Umbilical cord (tissue), 2 donors: ENCODE data around the gene RBPMS2. TPM values are rescaled to one million over a fixed set of nuclear protein-coding genes. Genes with fewer than 3 reads are reported as not detected.
"Not testable (repeated sequence)": the region's sequence is repeated elsewhere in the genome, so short reads cannot be mapped to it uniquely, and the experiment has no call there.

ENCODE experiments used
- DNase-seq: peaks from one replicate; pipeline ENCODE4 v3.0.0-alpha.2; 2015; ENCODE audit warnings: low spot score
- total RNA-seq: library from RNA; depleted of rRNA; stranded (reverse); fragments of >200 nt; gene quantifications from one replicate; pipeline ENCODE4 v1.2.3, GENCODE V29; 2014; ENCODE audit warnings: low replicate concordance; ENCODE audit not compliant: insufficient read depth

RBPMS2 gene
- total RNA-seq, 1 donor from 2014 or later: 7.0 TPM

DNA sequence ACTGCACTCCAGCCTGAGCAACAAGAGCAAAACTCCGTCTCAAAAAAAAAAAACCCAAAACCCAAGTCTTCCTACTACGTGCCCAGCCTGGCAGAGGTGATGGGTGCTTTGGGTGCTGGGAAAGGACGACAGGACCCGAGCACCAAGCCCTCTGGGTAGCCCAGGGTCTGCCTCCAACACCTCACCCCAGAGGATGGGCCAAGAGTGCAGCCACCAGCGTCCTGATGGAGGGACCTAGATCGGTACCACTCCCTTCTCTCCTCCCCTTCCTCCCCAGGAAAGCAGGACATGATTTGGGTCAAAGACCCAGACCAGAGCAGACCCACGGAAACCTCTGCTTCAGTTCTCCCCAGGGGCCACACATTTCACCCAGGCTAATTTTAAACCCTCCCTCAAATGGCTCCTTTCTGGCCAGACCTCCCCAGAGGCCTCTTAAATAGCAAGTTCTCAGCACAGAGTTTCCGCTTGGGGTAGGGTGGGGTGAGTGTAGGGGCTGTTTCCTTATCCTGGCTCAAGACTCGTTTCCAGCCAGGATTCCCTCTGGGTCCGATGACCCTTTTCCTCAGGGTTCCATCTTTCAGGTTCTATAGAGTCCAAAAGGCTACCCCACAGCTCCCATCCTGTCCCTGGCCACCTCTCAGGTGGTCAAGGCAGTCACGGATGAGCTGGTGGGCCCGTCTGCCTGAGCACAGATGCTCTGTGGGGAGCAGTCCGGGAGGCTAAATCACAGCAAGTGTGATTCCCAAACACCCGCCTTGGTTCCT lies 20.5 kb downstream of the RBPMS2 start:
- DNase-seq: no peak

DNA sequence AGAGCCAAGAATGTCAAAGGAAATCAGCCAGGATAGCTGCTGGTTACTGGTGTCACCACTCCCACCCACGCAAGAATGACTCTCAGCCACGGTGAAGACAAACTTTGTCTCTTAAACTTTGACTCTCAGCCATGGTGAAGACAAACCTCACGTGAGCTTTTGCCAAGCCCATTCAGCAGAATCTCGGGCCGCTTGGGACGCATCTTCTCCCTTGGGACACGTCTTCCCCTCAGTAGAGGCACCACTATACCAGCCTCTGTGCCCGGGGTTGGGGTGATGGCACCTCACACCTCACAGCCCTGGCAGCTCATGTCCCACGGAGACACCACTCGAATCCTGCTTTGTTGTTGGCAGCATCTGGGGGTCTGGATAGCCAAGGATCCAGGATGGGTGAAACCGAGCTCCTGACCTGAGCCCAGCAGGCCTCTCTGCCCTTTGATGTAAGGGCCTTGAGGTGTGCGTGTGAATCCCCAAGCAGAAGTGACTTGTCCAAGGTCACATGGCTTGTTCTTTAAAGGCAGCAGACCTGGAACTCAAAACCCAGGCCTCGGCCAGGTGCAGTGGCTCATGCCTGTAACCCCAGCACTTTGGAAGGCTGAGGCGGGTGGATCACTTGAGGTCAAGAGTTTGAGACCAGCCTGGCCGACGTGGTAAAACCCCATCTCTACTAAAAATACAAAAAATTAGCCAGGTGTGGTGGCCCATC lies 21.8 kb downstream of the RBPMS2 start:
- DNase-seq: no peak

DNA sequence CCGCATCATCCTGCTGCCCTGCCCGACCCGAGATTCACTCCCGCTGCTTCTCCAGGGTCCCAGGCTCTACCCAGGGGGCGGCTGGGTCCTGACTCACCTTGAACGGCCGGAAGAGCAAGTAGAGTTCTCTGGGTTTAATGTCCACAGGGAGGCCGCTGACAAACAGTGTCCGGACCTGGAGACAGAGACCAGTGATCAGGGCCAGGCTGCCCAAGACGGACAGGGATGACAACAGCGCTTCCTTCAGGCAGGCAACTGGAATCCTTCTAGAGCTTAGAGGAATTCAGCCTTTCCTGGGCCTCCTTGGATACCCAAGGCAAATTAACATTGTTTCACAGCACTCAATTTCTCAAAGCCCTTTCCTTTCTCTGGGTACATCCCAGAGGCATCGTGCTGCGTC lies 23.9 kb downstream of the RBPMS2 start:
- DNase-seq: no peak

DNA sequence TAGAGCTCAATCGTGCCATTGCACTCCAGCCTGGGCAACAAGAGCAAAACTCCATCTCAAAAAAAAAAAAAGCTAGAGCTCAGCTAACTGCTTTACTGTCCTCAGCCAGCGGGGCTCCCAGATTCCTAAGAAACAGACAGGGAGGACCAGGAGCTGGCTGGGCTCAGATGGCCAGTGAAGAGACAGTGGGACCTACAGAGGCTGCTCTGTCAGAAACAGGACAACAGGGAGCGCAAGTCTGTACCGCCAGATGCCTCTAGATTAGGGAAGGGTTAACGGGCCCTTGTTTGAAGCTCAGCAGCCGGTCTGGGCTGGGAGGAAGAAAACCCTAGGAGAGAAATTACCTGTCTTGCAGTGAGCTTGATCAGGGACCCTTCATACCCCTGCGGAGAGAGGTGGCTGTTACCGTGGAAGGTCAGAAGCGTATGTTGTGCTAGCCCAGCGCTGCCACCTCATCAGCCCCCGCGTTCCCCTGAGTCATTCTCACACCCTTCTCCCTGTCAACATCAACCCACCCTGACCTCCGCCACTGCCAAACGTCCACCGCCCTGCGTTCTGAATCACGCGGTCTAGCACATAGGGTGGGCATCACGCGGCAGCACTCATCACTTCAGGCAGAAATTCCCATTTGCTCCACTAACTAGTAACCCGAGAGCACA lies 25.3 kb downstream of the RBPMS2 start:
- no peak for DNase-seq

DNA sequence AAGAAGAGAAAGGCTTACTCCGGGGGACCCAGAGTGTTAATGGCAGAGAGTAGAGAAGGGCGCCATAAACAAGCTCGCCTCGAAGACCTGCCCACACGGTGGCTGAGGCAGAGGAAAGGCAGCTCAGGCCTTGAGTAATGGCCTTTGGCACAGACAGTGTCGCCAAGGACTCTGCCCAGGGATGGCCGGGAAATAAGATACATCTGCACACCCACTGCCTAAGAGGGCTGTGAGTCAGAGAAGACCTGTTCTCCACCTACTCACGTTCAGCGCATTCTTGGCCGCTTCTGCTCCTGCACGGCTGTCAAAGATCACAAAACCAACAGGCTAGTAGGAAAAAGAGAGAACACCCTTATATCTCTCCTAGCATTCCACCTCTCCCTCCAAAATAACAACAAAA lies 26.2 kb downstream of the RBPMS2 start:
- peak; percentile 51 for DNase-seq

DNA sequence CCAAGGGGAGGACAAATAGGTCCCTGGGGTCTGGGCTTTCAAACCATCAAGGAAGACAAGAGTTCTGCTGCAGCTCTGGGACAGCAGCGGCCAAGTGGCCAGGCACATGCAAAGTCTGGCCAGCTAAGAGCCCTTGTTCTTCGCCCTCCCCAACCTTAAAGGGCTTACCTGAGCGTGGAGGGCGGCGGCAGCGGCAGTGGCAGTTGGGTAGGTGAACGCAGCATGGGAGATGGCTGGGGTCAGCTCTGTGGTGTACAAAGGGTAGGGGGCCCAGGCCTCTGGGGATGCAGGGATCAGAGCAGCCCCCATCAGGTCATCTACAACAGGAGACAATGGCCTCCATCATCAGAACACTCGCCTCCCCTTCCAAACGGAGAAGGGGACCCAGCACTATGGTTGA lies 27.1 kb downstream of the RBPMS2 start:
- no peak for DNase-seq

DNA sequence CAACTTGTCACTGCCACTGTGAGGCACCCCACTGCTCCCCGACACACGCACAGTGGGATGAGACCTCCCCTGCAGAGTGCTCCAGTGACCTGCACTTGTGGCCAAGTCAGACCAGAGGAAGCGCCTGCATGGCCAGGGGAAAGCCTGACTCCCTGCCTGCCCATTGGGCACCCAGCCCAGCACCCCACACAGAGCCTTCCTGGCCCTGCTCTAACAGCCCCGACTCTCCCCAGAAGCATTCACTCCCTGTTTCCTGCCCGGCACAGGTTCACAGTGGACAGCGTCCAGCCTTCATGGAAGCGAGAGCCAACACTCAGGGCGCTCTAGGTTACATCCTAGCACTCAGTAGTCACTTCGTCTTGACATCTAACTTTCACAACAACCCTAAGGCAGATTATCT lies 27.8 kb downstream of the RBPMS2 start:
- DNase-seq: no peak

DNA sequence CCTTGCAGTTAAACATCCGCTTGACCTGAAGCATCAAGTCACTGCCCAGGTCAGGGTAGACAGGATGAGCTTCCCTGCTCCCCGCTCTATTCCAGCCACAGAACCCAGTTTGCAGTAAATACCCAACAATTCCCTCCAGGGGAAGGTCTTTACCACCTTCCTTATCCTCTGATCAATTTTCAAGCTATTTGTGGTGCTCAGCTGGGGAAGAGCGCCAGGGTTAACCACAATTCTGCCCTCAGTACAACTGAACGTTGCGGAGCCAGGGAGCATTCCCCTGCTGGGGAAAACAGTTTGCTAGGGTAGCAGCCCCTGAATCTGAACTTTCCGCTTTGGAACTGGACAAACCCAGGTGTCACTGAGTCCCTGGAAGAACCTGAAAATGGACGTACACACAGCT lies 28.5 kb downstream of the RBPMS2 start:
- no peak for DNase-seq

DNA sequence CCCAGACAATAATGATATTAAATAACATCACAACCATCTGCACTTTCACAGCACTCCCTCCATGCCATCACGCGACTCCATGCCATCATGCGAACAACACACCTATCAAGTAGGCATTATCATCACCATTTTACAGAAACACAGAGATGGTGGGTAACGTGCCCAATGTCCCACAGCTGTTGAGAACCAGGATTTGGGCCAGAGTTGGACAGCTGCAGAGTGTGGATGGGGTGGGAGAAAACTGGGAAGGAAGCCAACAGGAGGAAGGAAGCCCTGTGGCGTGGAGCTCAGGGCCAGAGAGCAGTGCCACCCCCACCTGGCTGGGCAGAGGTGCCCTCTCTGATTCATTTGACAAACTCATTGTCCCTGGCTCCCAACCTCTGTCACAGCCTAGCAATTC lies 29.0 kb downstream of the RBPMS2 start:
- no peak for DNase-seq

DNA sequence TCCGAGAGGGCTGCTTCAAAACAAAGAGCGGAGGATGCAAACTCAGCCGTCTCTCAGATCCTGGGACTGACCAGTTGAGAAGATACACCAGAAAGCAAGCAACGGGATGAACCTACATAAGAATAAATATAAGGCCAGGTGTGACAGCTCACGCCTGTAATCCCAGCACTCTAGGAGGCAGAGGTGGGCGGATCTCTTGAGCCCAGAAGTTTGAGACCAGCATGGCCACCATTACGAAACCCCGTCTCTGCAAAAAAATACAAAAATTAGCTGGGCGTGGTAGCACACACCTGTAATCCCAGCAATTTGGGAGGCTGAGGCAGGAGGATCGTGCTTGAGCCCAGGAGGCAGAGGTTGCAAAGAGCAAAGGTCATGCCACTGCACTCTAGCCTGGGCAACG lies 31.7 kb downstream of the RBPMS2 start:
- DNase-seq: no peak

DNA sequence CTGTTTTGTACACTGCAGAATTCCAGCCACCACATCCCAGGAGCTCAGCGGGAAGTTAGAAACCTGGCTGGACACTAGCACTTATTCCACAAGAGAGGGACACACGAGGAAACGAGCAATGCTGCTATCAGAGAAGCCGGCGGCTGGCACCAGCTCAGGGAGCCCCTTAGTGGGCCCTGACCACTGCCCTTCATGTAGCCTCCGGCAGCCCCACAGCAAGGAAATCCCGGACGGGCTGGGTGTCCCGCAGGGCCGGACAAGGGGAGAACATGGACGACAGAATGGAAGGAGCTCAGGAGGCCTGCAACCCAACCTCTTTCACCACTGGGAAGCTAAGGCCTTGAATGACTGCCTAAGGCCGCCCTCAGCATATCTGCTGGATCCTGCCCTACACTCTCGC lies 32.5 kb downstream of the RBPMS2 start:
- no peak for DNase-seq

DNA sequence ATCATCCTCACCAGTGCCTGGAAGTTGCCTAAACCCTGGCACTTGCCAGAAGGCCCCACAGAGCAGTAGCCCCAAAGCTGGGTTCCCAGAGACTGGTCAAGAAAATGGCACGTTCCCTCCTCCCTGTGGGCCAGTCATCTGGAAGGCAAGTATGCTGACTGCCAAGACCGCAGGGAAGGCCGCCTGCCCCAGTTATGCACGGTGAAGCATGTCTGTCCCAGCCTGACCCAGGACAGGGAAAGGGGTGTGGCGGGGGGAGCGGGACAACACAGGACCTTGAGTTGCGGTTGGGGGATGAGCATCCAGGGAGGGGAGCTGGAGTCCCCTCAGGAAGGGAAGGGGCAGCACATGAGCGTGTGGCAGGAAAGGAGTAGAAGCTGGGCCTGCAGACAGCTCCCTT lies 33.0 kb downstream of the RBPMS2 start:
- no peak for DNase-seq

DNA sequence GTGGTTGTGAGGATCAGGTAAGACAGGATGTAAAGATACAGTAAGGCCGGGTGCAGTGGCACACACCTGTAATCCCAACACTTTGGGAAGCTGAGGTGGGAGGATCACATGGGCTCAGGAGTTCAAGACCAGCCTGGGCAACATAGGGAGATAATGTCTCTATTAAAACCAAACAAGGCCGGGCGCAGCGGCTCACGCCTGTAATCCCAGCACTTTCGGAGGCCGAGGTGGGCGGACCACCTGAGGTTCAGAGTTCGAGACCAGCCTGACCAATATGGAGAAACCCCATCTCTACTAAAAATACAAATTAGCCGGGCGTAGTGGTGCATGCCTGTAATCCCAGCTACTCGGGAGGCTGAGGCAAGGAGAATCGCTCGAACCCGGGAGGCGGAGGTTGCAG lies 33.7 kb downstream of the RBPMS2 start:
- not testable (repeated sequence) for DNase-seq

DNA sequence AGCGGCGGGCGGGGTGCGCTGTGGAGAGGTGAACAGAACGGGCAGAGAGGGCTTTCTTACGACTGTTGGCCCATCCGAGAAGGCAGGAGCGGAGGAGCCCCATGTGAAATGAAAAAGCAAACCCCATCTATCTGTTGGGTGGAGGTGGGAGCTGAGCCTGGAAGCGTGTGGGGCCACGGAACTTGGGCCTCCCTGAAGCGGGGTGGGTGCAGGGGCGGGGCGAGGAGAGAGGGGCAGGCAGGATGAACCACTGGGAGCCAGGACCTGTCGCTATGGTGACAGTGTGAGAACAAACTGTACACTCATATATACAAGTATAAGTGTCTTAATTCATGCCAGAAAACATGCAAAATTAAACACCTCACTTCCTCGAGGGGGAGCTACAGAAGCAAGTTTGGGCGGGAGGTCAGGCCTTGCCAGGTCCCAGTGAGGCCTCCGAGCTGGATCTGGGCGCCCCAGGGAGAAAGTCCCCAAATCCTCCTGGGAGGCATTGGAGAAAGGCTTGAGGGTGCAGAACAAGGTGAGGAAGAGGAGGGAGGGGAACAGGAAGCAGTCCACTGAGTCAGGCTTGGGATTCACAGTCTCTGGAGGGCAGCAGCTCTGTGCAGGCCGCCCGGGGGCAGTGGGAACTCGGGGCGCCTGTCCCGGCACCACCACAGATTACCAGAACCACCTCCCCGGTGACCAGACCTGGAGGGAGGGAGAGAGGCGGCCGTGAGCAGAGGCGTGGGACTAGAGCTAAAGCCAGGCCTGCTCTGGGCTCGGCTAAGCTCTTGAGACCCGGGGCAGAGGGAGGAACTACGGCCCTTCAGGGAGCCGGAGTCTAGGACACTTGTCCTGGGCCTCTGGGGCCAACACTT lies 34.8 kb downstream of the RBPMS2 start:
- peak; percentile 43 for DNase-seq

DNA sequence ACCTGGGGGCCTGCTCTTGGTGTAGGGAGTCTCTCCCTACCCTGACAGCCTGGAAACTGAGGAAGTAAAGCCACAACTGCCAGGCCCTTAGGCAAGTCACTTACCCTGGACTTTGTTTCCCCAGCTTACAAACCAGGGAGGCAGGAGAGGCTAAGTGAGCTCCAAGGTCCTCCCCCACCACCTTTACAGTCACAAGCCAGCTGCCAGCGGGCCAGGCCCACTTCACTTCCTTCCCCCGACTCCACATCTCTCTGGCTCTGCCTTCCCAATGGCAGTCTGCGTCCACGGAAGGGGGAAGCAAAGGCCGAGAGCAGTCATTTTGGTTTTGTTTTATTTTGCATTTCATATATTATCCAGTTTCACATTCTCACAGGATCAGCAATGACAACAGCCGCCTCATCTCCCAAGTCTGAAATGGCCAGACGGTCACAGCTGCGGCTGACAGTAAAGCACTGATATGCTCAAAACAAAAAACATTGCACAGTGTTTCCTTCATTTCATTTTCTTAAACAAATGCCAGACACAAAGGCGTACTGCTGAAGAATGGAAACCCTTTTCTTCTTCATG lies 35.7 kb downstream of the RBPMS2 start:
- no peak for DNase-seq

DNA sequence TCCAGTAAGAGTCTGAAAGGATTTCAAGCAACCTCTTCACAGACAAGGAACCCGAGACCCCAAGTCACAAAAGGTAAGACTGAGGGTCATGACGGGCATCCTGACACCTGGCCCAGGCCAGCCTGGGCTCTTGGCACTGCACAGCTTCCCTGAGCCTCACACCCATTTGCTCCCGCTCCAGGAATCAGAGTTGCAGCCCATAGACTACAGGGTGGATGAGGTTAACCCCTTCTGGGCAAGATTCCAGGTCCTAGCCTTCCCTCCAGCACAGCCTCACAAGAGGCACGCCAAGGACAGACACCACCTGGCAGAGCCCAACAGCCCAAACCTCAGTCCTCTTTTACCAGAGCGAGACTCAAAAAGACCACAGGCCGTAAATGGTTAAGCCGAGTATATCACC lies 36.2 kb downstream of the RBPMS2 start:
- DNase-seq: peak; percentile 36

DNA sequence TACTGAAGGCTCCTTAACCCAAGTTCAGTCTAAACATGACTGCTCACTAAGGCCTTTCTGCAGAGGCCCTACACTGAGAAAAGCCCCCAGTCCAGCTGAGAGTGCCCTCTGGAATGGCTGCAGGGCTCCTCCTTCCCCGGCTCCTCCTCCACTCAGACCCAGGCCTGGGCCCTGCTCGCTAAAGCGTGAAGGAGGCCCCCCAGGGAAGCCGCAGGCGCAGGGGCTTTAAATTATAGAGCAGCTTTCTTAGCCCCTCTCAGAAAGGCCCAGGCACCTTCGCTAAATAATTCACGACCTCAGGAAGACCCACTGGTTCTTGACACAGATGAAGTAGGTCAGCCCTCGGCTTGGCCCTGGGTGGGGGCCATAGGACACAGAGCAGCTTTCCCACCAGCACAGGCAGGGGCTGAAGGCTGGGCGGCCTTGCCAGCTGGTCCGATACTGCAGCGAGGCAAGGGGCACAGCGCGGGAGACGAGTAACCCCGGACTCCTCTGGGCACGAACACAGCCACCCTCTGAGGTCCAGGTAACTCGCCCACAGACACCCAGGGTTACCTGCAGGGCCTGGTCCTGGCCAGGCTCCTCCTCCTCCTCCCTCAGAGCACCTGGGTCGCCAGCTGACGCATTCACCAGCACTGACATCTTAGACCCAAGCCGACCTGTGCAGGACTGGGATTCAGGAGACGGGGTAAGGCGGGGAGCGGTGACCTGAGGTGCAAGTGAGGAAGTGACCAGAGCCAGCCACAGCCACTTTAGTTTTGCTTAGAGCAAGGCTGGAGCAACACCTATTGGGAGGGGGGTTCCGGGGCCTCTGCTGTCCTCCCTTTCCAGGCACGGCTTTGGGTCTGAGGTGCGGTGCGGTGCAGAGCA lies 36.9 kb downstream of the RBPMS2 start:
- no peak for DNase-seq

DNA sequence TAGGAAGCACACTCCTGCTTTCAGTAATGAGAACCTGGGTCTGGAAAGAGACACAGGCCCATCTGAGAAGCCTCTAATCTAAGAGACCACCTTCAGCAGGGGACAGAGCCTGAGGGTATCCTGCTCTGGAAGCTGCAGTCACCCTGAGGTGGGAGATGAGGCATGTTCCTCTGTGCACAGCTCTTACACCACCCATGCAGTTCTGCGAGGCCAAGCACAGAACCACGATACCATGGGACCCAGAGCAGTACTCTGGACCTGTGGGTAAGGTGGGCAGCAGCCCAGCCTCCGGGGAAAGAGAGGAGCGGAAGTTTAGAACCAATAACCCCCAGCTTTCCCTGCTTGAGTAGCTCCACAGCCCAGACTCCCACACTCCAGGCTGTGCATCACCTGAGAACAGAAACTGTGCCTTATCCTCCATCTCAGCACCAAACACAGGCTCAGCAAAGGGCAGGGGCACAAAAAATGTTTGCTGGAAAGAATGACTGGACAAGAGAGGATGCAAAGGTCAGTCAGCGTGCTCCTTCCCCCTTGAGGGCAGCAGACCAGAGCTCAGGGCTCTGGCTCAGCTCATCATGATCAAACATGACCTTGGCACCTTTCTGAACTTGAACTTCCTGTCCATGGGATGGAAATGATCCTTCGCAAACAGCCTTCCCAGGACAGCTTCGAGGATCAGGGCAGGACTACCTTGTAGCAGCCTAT lies 43.1 kb downstream of the RBPMS2 start:
- no peak for DNase-seq

DNA sequence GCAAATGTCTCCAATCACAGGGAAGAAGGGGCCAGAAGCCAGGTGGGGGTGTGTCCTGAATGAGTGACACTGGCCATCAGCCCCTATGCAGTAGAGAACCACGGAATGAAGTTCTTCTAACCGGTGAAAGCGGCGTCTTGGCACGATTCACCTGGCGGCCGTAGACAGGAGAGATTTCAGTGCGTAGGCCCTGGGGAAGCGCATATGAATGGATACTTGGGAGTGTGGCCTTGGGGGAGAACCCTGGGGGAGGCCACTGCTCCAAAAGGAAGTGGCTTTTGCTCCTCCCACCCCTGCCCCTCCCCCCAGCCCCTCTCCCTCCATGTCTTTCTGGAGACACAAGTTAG lies 43.6 kb downstream of the RBPMS2 start:
- no peak for DNase-seq
